HG02943 (cell line): ENCODE measurements around the gene PAM.
"Not testable (repeated sequence)": the region's sequence is repeated elsewhere in the genome, so short reads cannot be mapped to it uniquely, and the experiment has no call there.

Experiments
- ATAC-seq: cut with Tn5 transposase; IDR thresholded peaks from one replicate; pipeline ENCODE4 v1.9.1; 2021; ENCODE audit warnings: mild to moderate bottlenecking, low read depth, moderate library complexity; ENCODE audit not compliant: unreplicated experiment

The PAM gene

DNA sequence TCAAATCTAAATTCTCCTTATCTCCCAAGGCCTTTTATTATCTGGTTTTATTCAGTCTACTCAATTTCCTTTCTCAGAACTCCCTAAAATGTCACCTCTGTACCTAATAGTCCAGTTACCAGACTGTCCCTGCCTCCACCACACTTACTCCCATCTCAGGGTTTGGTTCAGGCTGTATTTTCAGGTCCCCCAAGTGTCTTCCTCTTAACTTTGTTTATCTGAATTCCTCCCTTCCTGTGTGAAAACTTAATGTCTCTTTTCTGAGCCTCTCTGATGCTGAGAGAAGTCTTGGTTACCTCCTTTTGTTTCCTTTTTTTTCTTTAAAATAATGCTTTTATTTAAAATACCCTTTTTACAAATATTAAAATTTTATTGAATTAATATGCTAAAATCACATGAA lies 133.4 kb downstream of the PAM start:
- no peak for ATAC-seq

DNA sequence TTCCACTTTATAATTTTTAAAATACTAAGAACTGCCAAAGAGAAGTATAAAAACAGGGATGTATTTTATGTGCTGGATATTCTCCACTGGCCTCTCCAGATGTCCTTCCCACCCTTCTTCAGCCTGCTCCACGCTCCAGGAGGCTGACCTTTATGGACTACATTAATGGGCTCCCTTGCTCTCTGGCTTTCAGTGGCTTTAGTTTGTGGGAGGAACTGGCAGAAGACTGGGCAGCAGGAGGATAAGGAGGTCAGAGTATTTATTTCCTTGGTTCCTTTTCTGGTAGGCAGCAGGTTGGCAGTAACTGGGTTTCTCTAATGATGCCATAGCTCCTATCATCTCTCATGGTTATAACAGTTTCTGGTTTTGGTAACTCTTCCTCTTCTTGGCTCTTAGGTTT lies 133.9 kb downstream of the PAM start:
- ATAC-seq, result no peak

DNA sequence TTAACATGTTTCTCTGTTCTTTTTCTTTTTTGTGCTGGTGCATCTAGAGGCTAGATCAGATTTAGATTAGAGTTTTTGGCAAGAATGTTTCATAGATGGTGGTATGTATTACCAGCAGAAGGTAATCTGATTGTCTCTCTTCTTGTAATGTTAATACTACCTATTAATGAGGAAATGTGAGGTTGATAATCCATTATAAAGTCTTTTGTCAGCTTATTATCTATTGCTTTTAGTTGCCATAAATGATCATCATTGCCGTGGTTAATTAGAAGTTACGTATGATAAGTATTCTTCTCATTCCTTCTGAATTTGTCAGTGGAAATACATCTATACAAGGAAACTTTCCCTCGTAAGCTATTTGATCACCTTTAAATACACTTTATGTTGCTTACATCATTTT lies 135.0 kb downstream of the PAM start:
- no peak for ATAC-seq

DNA sequence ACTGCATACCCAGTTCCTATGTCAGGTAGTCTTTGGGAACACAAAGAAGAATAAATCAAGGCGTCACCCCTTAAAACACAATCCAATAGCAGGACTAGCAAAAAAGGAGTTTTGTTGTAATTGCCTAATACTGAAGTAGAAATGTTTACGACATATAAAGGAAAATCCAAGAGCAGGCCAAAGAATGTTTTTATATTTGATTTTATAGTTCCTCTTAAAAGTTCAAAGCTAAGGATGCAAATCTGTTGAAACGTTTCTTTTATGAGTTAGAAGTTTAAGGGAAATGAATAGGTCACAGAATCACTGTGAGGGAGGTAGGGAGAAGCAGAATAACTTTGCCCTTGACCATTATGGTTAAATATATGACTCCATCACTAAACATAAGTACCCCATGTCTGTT lies 136.1 kb downstream of the PAM start:
- no peak for ATAC-seq

DNA sequence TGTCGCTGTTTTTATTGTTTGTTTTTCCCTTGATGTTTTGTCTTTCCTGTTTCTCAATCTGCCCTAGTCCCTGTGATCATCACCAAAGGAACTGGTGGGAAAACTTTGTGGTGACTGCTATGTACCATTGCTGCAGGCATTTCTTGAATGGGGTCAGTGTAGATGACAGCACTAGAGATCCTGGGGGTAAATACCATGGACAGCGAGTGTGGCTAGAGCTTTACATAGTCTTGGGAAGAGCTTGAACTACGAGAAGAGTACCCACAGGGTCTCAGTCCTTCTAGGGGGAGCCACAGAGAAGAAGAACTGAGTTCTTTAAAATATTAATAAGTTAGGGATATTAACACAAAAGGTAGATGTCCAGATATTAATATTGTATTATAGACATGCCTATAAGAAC lies 138.8 kb downstream of the PAM start:
- ATAC-seq, result no peak

DNA sequence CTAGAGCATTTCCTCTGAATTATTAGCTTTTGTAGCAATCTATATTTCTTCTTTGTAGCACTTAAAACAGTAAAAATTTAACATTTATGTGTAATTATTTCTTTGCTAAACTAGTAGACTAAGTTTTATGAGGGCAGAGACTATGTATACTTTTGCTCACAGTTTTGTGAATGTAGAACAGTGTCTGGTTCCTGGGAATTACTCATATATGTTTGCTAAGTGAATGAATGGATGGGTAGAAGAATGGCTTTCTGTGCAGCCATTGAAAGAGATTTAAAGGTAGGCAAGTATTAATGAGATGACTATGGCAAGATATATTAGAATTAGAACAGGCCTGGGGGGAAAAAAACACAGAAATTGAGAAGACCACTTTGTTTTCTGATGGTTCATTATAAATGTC lies 140.1 kb downstream of the PAM start:
- ATAC-seq, result no peak

DNA sequence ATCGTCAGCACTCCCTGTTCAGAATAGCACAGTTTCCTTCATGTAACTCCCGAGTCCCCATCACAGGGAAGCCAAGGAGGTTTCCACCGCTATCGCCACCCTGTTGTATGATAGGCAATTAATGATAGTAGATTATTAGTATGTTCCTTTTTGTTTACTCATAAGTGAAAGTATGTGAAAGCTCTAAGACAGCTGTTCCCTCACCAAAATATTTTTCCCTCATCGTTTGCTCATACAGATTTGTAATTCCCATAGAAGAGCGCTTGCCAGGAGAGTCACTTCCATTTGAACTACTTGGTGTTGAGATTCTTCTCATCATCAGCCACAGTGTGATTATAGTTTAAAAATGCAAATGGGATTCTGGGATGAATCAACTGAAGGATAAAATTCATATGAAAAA lies 140.9 kb downstream of the PAM start:
- ATAC-seq, result no peak

DNA sequence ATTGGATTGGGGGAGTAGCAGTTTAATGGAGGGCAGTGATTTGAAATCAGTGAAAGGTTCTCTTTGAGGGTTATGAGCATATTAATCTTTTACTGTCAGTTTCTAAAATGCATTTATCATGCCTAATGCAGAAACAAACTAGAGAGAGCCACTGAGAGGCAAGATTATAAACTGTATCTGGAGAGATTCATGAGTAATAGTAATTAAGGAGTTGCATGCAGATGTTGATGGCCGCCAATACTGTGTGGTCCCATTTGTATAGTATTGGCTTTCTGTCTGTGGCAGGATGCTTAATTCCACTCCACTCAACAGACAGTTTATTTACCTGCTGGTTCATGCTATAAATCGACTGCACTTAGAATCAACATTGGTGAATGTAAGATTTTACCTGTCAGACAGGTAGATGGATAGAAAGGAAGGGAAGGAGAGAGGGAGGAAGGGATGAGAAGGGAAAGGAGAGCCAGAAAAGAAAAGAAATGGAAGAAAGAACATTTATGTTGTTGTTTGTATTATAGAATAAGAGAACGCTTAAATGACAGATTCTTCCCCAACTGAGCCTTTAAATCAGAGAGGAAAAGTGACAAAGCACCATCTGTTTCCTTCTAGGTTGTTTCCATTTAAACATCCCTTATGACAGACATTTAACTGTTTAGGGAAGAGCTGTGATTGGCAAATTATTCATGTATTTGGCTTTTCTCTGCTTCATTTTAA lies 146.5 kb downstream of the PAM start:
- ATAC-seq, result no peak

DNA sequence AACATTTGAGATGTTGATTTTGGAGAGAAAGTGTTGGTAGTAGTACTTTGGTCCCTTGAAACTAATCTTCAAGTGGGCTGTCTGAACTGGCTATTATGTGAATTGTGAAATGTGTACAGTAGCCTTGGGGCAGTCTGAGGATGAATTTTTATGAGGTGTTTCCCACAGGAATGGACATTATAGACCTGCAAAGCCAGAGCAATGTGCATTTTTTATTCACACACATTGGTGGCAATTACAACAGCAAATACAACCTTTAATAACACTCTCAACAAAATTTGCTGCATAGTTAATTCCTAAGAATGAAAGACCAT lies 147.0 kb downstream of the PAM start:
- ATAC-seq, result no peak

DNA sequence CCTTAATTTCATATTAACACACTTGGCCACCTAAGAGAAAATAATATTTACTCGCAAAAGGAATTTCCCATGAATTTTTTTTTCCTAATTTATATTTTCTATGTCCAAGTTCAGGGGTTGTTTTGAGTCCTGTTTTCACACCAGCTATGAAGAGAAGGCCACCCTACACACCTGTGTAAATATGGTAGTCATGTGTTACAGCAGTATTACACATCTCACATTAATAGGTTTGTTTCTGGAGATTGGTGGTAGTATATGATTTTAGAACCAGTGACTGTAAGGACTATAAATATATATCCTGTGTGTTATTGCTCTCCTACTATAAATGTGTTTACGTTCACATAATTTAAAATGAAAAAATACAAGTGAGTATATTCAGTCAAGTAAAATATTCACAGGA lies 147.5 kb downstream of the PAM start:
- ATAC-seq, result no peak

DNA sequence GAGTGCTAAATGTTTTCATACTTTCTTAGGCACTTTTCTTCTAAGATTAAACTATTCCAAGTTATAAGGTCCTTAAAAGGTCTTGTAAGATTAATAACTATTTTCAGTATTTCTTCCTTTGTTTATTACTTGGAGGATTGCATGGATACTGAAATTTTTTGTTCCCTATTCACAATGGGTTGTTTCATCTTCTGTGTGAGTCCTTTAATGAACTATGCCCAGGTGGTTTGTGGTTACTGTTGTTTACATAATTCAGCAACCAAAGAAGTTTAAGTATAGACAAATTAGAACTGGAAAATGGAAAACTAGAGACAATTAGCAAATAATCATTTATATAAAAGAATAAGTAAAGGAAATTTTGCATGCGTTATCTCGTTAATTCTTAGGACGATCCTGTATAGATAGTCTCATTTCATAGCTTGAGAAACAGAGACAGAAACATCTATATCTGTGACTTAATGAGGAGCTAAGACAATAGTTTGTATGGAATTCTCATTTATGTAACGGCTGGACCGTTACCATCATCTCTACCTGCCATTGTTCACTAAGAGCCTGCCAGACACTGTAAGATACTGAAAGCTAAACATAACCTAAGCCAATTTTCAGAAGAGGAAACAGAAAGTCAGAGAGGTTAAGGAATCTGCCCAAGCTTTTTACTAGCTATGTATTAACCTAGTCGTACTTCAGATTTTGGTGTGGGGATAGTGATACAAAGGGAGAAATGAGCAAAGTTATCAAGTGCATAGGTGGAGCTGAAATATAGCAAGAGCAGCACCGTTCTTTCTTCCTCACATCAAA lies 148.2 kb downstream of the PAM start:
- no peak for ATAC-seq

DNA sequence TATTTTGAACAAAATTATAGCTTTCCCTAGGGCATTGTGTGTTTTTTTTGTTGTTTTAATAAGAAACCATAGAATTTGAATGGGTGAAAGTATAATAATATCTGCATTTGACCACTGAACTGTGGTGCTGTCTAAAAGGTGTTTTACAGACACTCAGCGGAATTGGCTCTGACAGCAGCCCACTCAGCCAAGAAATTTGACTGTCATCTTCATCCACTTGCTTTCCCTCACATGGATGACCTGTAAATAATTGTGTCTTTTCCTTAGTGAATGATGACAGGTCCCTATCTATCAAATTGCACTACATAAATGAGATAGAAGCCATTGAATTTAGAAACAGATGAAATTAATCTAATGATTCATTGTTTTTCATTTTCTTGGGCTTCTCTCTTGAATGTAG lies 150.0 kb downstream of the PAM start:
- no peak for ATAC-seq

DNA sequence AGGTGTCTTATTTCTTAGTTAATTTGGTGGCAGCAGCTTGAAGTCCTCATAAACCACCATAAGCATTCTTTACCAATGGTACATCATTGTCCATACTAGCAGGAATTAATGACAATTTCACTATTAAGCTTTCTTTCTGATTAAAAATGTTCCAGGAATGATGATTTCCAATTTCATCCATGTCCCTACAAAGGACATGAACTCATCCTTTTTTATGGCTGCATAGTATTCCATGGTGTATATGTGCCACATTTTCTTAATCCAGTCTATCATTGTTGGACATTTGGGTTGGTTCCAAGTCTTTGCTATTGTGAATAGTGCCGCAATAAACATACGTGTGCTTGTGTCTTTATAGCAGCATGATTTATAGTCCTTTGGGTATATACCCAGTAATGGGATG lies 152.0 kb downstream of the PAM start:
- ATAC-seq, result not testable (repeated sequence)

DNA sequence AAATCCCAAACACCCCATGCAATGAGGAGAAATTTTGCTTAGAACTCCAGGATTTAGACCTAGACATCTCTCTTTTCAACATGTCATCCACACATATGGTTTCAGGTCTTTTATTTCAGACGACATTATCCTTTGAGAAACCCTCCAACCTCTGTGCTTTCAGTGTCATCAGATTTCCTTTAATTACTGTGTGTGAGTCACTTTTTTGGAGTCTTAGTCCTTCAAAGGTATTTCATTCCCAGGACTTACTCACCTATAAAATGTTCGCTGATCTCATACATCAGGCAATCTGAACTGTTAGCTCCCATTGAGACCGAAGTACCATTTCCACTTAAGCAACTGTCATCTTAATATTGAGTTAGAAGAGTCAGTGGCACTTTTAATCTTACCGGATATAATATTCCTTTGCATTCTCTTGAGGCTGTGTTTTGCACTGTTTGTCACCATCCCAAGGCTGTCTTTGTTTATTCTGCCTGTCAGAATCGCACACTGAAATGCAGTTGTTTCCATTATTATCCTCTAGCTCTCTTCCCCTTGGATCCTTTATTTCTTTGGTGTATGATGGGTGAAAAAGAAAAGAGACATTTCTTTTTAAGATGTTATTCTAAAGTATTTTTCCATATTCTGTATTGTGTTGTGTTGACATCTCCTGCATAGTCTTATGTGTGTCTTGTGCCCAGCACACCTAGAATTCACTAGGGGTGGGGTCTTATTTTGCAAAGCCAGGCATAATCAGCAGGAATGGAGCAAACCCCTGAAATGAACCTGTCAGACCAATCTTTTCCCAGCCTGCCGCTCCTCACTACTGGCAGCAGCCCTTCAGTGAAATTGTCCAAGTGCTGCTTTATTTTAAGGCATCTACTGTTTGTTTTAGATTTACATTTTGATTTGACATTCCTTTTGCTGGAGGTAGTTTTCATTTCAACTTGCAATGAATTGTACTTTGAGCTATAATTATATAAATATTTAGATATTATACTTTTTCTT lies 155.4 kb downstream of the PAM start:
- ATAC-seq, result no peak

DNA sequence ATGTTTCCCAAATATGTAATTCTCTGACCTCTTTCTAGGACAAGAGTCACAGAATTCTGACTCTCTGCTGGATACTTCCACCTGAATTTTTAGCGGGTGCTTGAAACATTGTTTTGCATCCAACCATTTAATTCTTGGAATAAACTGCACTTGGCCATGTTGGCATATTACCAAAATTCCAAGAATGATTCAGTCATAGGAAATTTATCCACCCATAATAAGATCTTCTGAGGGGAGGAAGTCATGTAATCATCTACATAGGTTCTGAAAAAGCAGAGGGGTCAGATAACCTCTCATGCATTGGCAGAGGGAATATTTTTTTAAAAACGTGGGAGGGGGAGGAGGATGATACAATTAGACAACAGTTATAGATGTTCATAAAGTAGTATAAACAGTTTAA lies 156.9 kb downstream of the PAM start:
- no peak for ATAC-seq

DNA sequence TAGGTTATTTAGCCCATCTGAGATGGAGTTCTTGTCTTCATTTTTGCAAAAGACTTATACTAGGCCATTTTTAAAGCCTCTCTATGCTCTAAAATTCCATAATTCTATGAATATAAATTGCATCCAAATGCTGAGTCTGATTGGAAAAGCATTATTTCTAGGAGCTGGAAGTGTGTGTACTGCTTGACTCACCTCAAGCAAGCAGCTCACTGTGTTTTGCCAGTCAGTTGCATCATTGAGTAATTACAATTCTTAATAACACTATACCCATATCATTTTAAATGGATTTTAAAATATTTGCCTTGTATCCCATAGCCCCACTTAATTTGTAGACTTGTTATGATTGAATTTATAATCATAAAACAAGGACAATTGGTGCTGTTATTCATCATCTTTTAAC lies 161.0 kb downstream of the PAM start:
- no peak for ATAC-seq

DNA sequence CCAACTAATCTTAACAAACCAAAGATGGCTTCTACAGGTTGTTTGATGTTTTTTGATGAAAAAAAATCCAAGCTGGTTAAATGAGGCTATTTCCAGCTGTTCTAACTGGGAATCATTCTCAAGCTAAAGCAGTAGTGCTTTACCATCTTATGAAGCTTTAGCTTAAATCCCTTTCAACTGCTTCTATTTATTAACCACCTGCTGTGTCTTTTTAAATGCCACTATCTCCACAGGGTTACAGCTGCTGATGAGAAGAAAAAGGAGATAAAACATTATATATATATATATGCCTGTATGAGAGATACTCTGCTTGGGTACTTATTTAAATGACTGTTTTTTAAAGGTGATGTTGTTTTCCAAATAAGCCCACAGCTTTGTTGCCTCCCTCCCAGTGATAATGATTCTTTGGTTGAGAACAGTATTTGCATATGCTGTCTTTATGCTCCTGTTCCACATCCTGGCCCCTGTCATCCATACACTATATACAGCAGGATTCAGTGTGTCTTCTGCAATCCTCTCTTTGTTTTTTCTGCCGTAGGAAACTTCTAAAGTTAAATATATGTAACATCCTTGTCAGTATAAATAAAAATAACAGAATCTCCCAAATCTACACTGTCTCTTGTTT lies 164.0 kb downstream of the PAM start:
- ATAC-seq, result no peak

DNA sequence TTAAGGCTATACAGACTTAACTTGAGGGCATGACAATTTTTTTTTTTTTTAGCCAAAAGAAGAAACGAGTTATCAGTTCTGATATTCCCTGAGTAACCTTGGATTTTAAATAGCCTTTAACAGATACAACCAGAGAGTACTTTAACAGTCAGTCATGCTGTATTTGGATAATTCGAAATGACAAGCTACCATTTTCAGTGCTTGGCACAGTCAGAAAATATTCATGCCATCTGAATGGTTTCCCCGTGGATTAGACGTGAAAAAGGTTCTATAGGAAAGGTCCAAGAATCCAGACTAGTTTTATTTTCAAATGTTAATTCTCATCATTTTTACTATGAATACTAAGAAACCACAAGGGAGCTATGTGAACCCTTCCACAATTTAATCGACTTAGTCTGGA lies 165.7 kb downstream of the PAM start:
- no peak for ATAC-seq

DNA sequence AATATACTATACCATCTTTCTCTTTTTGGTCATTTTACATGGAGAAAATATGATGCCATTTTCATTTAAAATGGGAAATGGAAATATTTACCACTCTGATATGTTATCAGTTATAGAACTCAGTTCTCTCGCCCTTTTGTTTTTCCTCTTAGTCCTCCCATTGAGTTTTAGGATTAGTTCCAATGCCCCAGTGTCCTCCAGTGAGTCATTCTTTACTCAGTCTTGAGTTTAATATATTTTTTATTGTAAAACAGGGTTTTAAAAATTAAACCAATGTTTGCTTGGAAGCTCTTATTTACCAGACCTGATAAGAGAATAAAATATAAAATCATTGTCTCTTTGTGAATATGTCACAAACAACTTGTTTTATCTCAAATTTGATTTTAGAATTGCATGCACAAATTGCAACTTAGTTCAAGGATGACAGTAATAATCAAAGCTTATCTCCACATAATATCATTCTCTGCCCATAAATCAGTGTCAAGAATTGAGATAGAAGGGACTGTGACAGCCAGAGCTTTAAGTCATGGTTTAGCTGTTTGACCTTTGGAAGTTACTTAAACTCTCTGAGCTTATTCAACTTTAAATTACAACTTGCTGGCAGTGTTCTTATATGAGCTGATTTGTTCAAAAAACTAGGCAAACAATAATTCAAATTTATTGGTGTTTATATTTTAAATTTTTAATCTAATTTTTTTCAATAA lies 166.4 kb downstream of the PAM start:
- no peak for ATAC-seq

DNA sequence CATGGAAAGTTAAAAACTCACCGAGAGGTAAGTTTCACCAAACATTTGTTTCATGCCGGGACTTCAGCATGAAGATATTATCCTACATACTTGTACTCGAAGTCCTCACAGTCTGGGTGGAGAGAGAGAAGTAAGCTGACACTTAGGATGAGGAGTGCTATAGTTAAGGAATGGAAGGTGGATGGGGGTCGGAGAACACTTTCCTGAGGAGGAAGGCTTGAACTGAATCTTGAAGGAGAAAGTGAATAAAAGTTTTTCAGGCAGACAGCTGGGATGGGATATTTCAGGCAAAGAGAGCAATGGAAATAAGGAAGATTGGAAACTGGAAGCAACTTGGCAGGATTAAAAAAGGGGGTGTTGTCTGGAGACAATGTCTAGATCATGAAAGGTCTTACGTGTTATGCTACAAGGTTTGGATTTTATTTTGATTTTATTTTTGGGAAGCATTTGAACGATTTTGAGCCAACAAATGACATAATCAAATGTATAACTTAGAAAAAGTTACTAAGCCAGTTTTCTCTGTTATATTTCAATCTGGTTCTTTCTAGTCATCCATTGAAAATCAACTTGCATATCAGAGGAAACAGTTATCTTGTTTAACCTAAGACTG lies 167.1 kb downstream of the PAM start:
- ATAC-seq, result no peak
